Measurements from ENCODE around the gene SPATS1. TPM values are rescaled to one million over a fixed set of nuclear protein-coding genes. Genes with fewer than 3 reads are reported as not detected.

The SPATS1 gene
- total RNA-seq, 1 donor from 2014 or later = not detected

DNA sequence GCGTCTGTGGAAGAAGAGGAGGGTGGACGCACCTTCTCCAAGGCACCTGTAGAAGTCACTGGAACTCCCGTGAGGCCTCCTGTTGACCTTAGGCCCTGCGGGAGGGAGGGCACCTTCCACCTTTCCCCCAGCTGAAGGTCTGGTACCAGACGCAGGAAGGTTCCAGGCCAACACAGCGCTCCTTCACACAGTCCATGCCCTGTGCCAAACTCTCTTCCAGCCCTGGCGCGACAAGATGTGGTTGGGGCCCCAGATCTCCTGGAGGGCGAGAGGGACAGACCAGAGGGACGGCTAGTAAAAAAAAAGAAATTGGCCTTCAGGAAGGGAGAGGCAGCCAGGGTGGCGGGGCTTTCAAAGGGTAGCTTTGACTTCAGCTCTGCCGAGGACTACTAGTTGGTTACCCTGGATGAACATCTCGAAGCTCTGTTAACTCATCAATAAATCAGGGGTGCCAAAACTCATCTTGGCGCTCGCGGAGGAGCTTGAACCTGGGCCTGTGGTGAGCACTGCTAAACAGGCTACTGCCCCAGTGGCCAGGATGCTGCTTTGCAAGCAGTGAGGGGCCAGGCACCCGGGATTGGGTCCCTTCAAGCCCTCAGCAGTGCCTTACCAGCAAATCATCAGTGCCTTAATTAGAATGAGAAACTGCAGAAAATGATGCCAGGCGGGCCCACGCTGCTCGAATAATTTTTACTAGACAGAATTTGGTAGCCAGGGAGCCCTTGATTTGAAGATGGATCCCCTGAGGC is 44.2 kb upstream of the SPATS1 start:
- Mint-ChIP-seq H3K9me3 (no peaks in the 10 kb centered on the region), H3K36me3 (ENCODE audit: low read depth) (peaks cover 35% of the 10 kb centered on the region), H3K27ac (no peak overlapping the region), H3K4me1 (peaks cover 13% of the 10 kb centered on the region), H3K4me3 (peak overlapping the region; percentile 25), H3K27me3 (peaks cover 28% of the 10 kb centered on the region)
- TF ChIP-seq, protein P1, sequence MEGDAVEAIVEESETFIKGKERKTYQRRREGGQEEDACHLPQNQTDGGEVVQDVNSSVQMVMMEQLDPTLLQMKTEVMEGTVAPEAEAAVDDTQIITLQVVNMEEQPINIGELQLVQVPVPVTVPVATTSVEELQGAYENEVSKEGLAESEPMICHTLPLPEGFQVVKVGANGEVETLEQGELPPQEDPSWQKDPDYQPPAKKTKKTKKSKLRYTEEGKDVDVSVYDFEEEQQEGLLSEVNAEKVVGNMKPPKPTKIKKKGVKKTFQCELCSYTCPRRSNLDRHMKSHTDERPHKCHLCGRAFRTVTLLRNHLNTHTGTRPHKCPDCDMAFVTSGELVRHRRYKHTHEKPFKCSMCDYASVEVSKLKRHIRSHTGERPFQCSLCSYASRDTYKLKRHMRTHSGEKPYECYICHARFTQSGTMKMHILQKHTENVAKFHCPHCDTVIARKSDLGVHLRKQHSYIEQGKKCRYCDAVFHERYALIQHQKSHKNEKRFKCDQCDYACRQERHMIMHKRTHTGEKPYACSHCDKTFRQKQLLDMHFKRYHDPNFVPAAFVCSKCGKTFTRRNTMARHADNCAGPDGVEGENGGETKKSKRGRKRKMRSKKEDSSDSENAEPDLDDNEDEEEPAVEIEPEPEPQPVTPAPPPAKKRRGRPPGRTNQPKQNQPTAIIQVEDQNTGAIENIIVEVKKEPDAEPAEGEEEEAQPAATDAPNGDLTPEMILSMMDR (IDR thresholded peaks at IDR 0.05) = no peak
- DNase-seq (no peak), ATAC-seq (ENCODE audit: low read depth) (no peak)
- intact Hi-C loops (cut with micrococcal nuclease) = no loop called here
- CTCF ChIA-PET = interaction anchor here (1.3 to 1.5 kb wide), 2 partner anchors 15 to 30 kb away, joined by 4 to 5 read pairs; partner anchors contain the start of gene AARS2
- POLR2A ChIA-PET = interaction anchor here (2.3 kb wide), 1 partner anchor 15 kb away, joined by 6 read pairs; the partner anchor contains the start of gene AARS2

DNA sequence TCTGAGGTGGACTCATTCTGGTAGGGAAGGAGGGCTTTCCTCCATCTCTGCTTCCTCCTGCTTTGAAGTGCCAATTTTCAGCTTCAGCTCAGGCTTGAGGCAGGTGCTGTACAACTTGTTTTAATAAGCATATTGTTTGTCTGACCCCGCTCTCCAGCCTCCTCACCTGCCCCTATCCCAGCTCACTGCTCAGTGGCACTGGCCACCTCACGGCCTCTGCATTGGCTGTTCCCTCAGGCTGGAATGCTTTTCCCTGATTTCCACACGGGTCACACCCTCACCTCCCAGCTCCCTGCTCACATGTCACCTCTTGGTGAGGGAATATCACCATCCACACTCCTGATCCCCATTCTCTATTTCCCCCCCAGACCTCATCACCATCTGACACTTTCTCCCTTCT is 43.6 kb upstream of the SPATS1 start:
- intact Hi-C loops (cut with micrococcal nuclease) = no loop called here
- peaks cover 24% of the 10 kb centered on the region for H3K27me3 Mint-ChIP-seq
- POLR2A ChIA-PET = interaction anchor here (0.6 to 2.3 kb wide), 2 partner anchors 14 to 35 kb away, joined by 3 to 6 read pairs; partner anchors contain the start of gene AARS2

DNA sequence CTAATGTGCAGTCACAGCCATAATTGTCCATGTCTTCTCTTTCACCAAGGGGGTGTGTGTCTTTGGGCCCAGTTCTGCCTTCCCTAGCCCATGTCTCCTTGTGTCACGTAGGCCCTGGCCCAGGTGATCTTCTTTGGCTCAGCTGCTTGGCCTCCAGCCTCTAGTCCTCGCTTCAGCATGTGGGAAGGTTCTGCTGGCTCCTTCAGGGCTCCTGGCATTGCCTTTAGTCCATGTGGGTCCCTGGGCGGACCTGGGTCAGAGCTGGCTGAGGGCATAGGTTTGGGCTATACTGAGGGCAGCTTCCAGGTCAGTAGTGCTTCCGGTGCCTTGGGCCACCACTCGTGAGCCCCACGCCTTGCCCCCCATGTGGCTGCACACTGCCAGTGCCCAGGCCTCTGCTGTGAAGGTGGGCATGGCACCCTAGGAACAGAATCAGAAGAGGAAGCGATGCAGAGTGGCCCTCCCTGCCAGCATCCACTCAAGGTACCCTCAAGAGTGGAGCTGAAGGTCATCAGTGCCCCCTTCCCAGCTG is 42.1 kb upstream of the SPATS1 start:
- ChIA-PET POLR2A (no interaction called here), CTCF (interaction anchor here (0.7 to 1.7 kb wide), 2 partner anchors 32 kb away, joined by 4 to 6 read pairs; no protein-coding TSS in a partner anchor)
- TF ChIP-seq, protein P1 (IDR thresholded peaks at IDR 0.05) = no peak
- Mint-ChIP-seq H3K4me1 (peaks cover 13% of the 10 kb centered on the region), H3K27me3 (peaks cover 14% of the 10 kb centered on the region), H3K27ac (no peak overlapping the region), H3K4me3 (no peak overlapping the region), H3K36me3 (ENCODE audit: low read depth) (peaks cover 52% of the 10 kb centered on the region), H3K9me3 (no peaks in the 10 kb centered on the region)
- intact Hi-C loops (cut with micrococcal nuclease) = no loop called here
- ATAC-seq (ENCODE audit: low read depth) (no peak), DNase-seq (no peak)

More for the DNA sequence above, 43.6 kb upstream of the SPATS1 start:
- CTCF ChIA-PET = interaction anchor here (0.7 to 1.7 kb wide), 3 partner anchors 14 to 32 kb away, joined by 5 to 6 read pairs (median 5); partner anchors contain the start of gene AARS2
- H3K4me3 Mint-ChIP-seq = no peak overlapping the region
- peaks cover 41% of the 10 kb centered on the region for H3K36me3 Mint-ChIP-seq (ENCODE audit: low read depth)
- ATAC-seq (ENCODE audit: low read depth) (no peak), DNase-seq (no peak)
- H3K4me1 Mint-ChIP-seq = peaks cover 13% of the 10 kb centered on the region
- TF ChIP-seq, protein P1 (IDR thresholded peaks at IDR 0.05) = no peak
- no peak overlapping the region for H3K27ac Mint-ChIP-seq
- H3K9me3 Mint-ChIP-seq = no peaks in the 10 kb centered on the region

DNA sequence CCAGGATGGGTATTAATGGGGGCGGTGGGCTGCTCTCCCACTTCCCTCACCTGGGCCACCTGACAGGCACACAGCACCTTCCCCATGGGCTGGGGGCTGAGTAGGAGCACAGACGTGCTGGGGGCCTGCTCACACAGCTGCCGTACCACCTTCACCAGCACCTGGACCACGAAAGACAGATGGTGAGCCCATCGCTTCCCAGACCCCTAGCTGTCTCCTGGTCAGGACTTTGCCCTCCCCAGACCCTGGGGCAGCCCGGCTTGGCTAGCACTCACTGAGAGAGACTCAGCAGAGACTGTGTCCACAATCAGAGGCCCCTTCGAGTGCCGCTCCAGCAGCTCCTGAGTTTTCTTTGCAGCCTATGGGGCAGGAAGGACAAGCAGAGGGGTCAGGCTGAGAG is 41.3 kb upstream of the SPATS1 start:
- Mint-ChIP-seq H3K4me3 (no peak overlapping the region), H3K4me1 (peaks cover 12% of the 10 kb centered on the region), H3K36me3 (ENCODE audit: low read depth) (peaks cover 60% of the 10 kb centered on the region), H3K27me3 (peaks cover 9% of the 10 kb centered on the region), H3K9me3 (no peaks in the 10 kb centered on the region), H3K27ac (no peak overlapping the region)
- DNase-seq (no peak), ATAC-seq (ENCODE audit: low read depth) (no peak)
- ChIA-PET POLR2A (no interaction called here), CTCF (interaction anchor here (0.7 to 1.1 kb wide), 2 partner anchors 33 to 34 kb away, joined by 3 to 4 read pairs; no protein-coding TSS in a partner anchor)
- intact Hi-C loops (cut with micrococcal nuclease) = no loop called here
- TF ChIP-seq, protein P1 (IDR thresholded peaks at IDR 0.05) = no peak
